ENCODE results near the gene CTDSP2. TPM values are rescaled to one million over a fixed set of nuclear protein-coding genes. Genes with fewer than 3 reads are reported as not detected.

Gene CTDSP2
- polyA plus RNA-seq, 1 of the 3 experiments (the other 2 are of a cell fraction), result 119 TPM

DNA sequence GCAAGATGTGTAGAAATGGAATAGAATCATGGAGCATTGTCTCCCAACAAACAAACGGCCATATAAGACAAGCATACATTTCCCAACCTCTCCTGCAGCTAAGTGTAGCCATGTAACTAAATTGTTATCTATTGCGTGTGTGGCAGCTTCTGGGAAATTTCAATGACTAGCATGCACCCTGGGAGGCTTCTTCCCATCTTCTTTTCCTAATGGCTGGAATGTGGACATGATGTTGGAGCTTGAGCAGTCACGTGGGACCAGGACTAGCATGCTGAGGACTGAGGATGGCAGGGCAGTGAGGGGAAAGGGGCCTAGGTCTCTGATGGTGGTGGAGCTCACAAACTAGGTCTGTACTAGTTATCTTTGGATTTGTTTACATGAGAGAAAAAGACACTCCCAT lies 21.7 kb upstream of the CTDSP2 start:
- H2AFZ ChIP-seq (ENCODE audit: low read depth), result no peak overlapping the region
- TF ChIP-seq NFIC (IDR thresholded peaks at IDR 0.05; ENCODE audit: borderline replicate concordance) (no peak), PBX3 (IDR thresholded peaks at IDR 0.05) (no peak), TAF1 (IDR thresholded peaks at IDR 0.05; ENCODE audit: borderline replicate concordance, low read depth, low read length) (no peak), YY1 (IDR thresholded peaks at IDR 0.05; ENCODE audit: low read depth) (no peak), ELF1 (IDR thresholded peaks at IDR 0.05) (no peak), RCOR1 (IDR thresholded peaks at IDR 0.05; ENCODE audit: low read length) (no peak), USF2 (IDR thresholded peaks at IDR 0.05; ENCODE audit: borderline replicate concordance, low read depth, low read length) (no peak), SIN3A (IDR thresholded peaks at IDR 0.05; ENCODE audit: borderline replicate concordance, low read depth, low read length) (no peak), NRF1 (IDR thresholded peaks at IDR 0.05; ENCODE audit: low read depth, low read length) (no peak), EZH2phosphoT487 (IDR thresholded peaks at IDR 0.05; ENCODE audit: borderline replicate concordance, low read depth) (no peak), CTCF (IDR thresholded peaks at IDR 0.05) (no peak), RFX5 (IDR thresholded peaks at IDR 0.05; ENCODE audit: low read length) (no peak), TCF12 (IDR thresholded peaks at IDR 0.05) (no peak), SMC3 (IDR thresholded peaks at IDR 0.05; ENCODE audit: low read depth, low read length) (no peak), GABPA (IDR thresholded peaks at IDR 0.05; ENCODE audit: low read depth) (no peak), EP300 (IDR thresholded peaks at IDR 0.05; ENCODE audit: borderline replicate concordance in 1 of 2, low read depth in 1 of 2, low read length in 1 of 2) (no peak), RAD21 (IDR thresholded peaks at IDR 0.05; ENCODE audit: low read length) (no peak)
- TF ChIP-seq, protein P1, sequence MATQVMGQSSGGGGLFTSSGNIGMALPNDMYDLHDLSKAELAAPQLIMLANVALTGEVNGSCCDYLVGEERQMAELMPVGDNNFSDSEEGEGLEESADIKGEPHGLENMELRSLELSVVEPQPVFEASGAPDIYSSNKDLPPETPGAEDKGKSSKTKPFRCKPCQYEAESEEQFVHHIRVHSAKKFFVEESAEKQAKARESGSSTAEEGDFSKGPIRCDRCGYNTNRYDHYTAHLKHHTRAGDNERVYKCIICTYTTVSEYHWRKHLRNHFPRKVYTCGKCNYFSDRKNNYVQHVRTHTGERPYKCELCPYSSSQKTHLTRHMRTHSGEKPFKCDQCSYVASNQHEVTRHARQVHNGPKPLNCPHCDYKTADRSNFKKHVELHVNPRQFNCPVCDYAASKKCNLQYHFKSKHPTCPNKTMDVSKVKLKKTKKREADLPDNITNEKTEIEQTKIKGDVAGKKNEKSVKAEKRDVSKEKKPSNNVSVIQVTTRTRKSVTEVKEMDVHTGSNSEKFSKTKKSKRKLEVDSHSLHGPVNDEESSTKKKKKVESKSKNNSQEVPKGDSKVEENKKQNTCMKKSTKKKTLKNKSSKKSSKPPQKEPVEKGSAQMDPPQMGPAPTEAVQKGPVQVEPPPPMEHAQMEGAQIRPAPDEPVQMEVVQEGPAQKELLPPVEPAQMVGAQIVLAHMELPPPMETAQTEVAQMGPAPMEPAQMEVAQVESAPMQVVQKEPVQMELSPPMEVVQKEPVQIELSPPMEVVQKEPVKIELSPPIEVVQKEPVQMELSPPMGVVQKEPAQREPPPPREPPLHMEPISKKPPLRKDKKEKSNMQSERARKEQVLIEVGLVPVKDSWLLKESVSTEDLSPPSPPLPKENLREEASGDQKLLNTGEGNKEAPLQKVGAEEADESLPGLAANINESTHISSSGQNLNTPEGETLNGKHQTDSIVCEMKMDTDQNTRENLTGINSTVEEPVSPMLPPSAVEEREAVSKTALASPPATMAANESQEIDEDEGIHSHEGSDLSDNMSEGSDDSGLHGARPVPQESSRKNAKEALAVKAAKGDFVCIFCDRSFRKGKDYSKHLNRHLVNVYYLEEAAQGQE (IDR thresholded peaks at IDR 0.05; ENCODE audit: low read depth, low read length), result no peak
- H3K9me2 ChIP-seq, result no peaks in the 10 kb centered on the region
- H3K79me2 ChIP-seq (ENCODE audit: insufficient read depth), result no peaks in the 10 kb centered on the region
- H4K20me1 ChIP-seq (ENCODE audit: insufficient read depth), result no peaks in the 10 kb centered on the region
- no peak overlapping the region for H3K4me2 ChIP-seq
- no peaks in the 10 kb centered on the region for H3K27me3 ChIP-seq (ENCODE audit: insufficient read depth)
- no peak overlapping the region for H3K4me3 ChIP-seq (ENCODE audit: low read depth in 2 of 2, low read length in 1 of 2)
- peaks cover 0 to 19% of the 10 kb centered on the region in 2 experiments; a peak in 1 of 4 replicates for H3K4me1 ChIP-seq (ENCODE audit: control insufficient read depth in 1 of 2, insufficient read depth in 2 of 2, low read depth in 1 of 2, low read length in 1 of 2)
- H3F3A ChIP-seq (replicated peaks; ENCODE audit: insufficient read depth), result no peaks in the 10 kb centered on the region
- H3K36me3 ChIP-seq (replicated peaks in 1 of 2; ENCODE audit: control insufficient read depth in 1 of 2, insufficient read depth in 2 of 2, low read length in 1 of 2), result no peaks in the 10 kb centered on the region
- CTCF ChIA-PET, result interaction anchor here (1.3 to 4.0 kb wide), 6 partner anchors 14 to 36 kb away, joined by 3 to 14 read pairs (median 6); partner anchors contain the start of gene CTDSP2
- no peak overlapping the region; a peak in 1 of 4 replicates for H3K27ac ChIP-seq (ENCODE audit: low read depth in 2 of 2, low read length in 1 of 2)
- no peak for DNase-seq
- POLR2A ChIA-PET, result interaction anchor here (0.7 kb wide), 1 partner anchor 25 kb away, joined by 3 read pairs; no protein-coding TSS in a partner anchor
- H3K9ac ChIP-seq, result no peak overlapping the region
- WGBS (ENCODE audit: low lambda C conversion rate), result 71% methylated on average over 3 of the region's 3 CpGs
- H3K9me3 ChIP-seq, result no peaks in the 10 kb centered on the region
